Muscle layer of duodenum (tissue), 2 donors: ENCODE measurements around the gene H19.

ENCODE experiments used
- H3K27ac ChIP-seq: one replicate; pipeline ENCODE4 v1.7.0; 2013; ENCODE audit warnings: mild to moderate bottlenecking, low read length
- H3K27me3 ChIP-seq: one replicate; pipeline ENCODE4 v1.7.0; 2013; ENCODE audit warnings: low read depth, mild to moderate bottlenecking, control low read depth, low read length
- H3K36me3 ChIP-seq, 2 donors: one replicate each; pipeline ENCODE4 v1.7.0; 2013; ENCODE audit warnings: low read length in 2 of 2, control low read depth in 1 of 2, mild to moderate bottlenecking in 1 of 2; ENCODE audit not compliant: insufficient read depth in 2 of 2, control insufficient read depth in 1 of 2
- H3K4me1 ChIP-seq, 2 donors: one replicate each; pipeline ENCODE4 v1.7.0; 2013; ENCODE audit warnings: low read length in 2 of 2, mild to moderate bottlenecking in 2 of 2, control low read depth in 1 of 2, moderate library complexity in 1 of 2; ENCODE audit not compliant: insufficient read depth in 2 of 2, control insufficient read depth in 1 of 2
- H3K4me3 ChIP-seq, 2 donors: one replicate each; pipeline ENCODE4 v1.7.0; 2013; ENCODE audit warnings: low read length in 2 of 2, low read depth in 1 of 2, mild to moderate bottlenecking in 1 of 2
- H3K9me3 ChIP-seq, 2 donors: one replicate each; pipeline ENCODE4 v1.7.0; 2013; ENCODE audit warnings: low read length in 2 of 2, control low read depth in 1 of 2, mild to moderate bottlenecking in 1 of 2; ENCODE audit not compliant: control insufficient read depth in 1 of 2
- donor health status: healthy.

H19 gene

GRCh38 chr11:1964348-1964747 lies 33.3 kb downstream of the H19 start:
- no peaks in the 10 kb centered on the region for H3K9me3 ChIP-seq
- no peak overlapping the region for H3K4me3 ChIP-seq
- H3K27ac ChIP-seq: no peak overlapping the region
- no peaks in the 10 kb centered on the region for H3K4me1 ChIP-seq
- no peaks in the 10 kb centered on the region for H3K36me3 ChIP-seq
- H3K27me3 ChIP-seq: no peaks in the 10 kb centered on the region

GRCh38 chr11:1963864-1964263 lies 33.8 kb downstream of the H19 start:
- Histone ChIP-seq H3K27me3 (no peaks in the 10 kb centered on the region), H3K36me3 (no peaks in the 10 kb centered on the region), H3K27ac (no peak overlapping the region)

GRCh38 chr11:1959786-1960185 lies 37.9 kb downstream of the H19 start:
- no peaks in the 10 kb centered on the region for H3K4me1 ChIP-seq
- H3K27ac ChIP-seq: no peak overlapping the region
- H3K9me3 ChIP-seq: no peaks in the 10 kb centered on the region
- no peaks in the 10 kb centered on the region for H3K36me3 ChIP-seq
- H3K4me3 ChIP-seq: no peak overlapping the region
- no peaks in the 10 kb centered on the region for H3K27me3 ChIP-seq

More at GRCh38 chr11:1963864-1964263, 33.8 kb downstream of the H19 start:
- Histone ChIP-seq H3K4me1 (no peaks in the 10 kb centered on the region), H3K4me3 (no peak overlapping the region), H3K9me3 (no peaks in the 10 kb centered on the region)

- Histone ChIP-seq H3K27ac (no peak overlapping the region), H3K4me3 (no peak overlapping the region), H3K27me3 (no peaks in the 10 kb centered on the region), H3K9me3 (no peaks in the 10 kb centered on the region), H3K36me3 (no peaks in the 10 kb centered on the region), H3K4me1 (no peaks in the 10 kb centered on the region)
Measured at GRCh38 chr11:1958367-1958766, 39.3 kb downstream of the H19 start.

- no peaks in the 10 kb centered on the region for H3K27me3 ChIP-seq
- no peak overlapping the region for H3K4me3 ChIP-seq
- H3K9me3 ChIP-seq: no peaks in the 10 kb centered on the region
- no peaks in the 10 kb centered on the region for H3K4me1 ChIP-seq
- no peak overlapping the region for H3K27ac ChIP-seq
- H3K36me3 ChIP-seq: no peaks in the 10 kb centered on the region
Measured at GRCh38 chr11:1953489-1954266, 44.0 kb downstream of the H19 start.

GRCh38 chr11:1952806-1953482 lies 44.7 kb downstream of the H19 start:
- no peaks in the 10 kb centered on the region for H3K4me1 ChIP-seq
- no peaks in the 10 kb centered on the region for H3K9me3 ChIP-seq
- no peak overlapping the region for H3K27ac ChIP-seq
- no peaks in the 10 kb centered on the region for H3K27me3 ChIP-seq
- H3K4me3 ChIP-seq: no peak overlapping the region
- H3K36me3 ChIP-seq: no peaks in the 10 kb centered on the region

- no peaks in the 10 kb centered on the region for H3K36me3 ChIP-seq
- H3K27ac ChIP-seq: no peak overlapping the region
Measured at GRCh38 chr11:1949922-1950321, 47.7 kb downstream of the H19 start.

GRCh38 chr11:1949302-1949701 lies 48.3 kb downstream of the H19 start:
- H3K4me3 ChIP-seq: no peak overlapping the region
- no peak overlapping the region for H3K27ac ChIP-seq
- H3K36me3 ChIP-seq: no peaks in the 10 kb centered on the region
- H3K4me1 ChIP-seq: no peaks in the 10 kb centered on the region
- no peaks in the 10 kb centered on the region for H3K27me3 ChIP-seq
- no peaks in the 10 kb centered on the region for H3K9me3 ChIP-seq

More at GRCh38 chr11:1949922-1950321, 47.7 kb downstream of the H19 start:
- H3K27me3 ChIP-seq: no peaks in the 10 kb centered on the region
- no peaks in the 10 kb centered on the region for H3K4me1 ChIP-seq
- H3K9me3 ChIP-seq: no peaks in the 10 kb centered on the region
- no peak overlapping the region for H3K4me3 ChIP-seq

- no peak overlapping the region for H3K27ac ChIP-seq
- H3K4me1 ChIP-seq: no peaks in the 10 kb centered on the region
- no peaks in the 10 kb centered on the region for H3K27me3 ChIP-seq
- no peak overlapping the region for H3K4me3 ChIP-seq
- no peaks in the 10 kb centered on the region for H3K9me3 ChIP-seq
- no peaks in the 10 kb centered on the region for H3K36me3 ChIP-seq
Measured at GRCh38 chr11:1948389-1948788, 49.3 kb downstream of the H19 start.

- H3K36me3 ChIP-seq: no peaks in the 10 kb centered on the region
- H3K4me1 ChIP-seq: no peaks in the 10 kb centered on the region
- H3K4me3 ChIP-seq: no peak overlapping the region
- no peaks in the 10 kb centered on the region for H3K27me3 ChIP-seq
- no peaks in the 10 kb centered on the region for H3K9me3 ChIP-seq
- no peak overlapping the region for H3K27ac ChIP-seq
Measured at GRCh38 chr11:1947592-1948237, 49.9 kb downstream of the H19 start.

GRCh38 chr11:1946812-1947484 lies 50.7 kb downstream of the H19 start, which contains the start of gene MRPL23:
MRPL23 (plus strand) TSS chr11:1947332; CDS start chr11:1947363, 31 bp downstream.
- Histone ChIP-seq H3K4me3 (no peak within 1 kb of the TSS), H3K4me1 (no peaks in the 10 kb centered on the region), H3K9me3 (no peaks in the 10 kb centered on the region), H3K36me3 (no peaks in the 10 kb centered on the region), H3K27me3 (no peaks in the 10 kb centered on the region), H3K27ac (no peak within 1 kb of the TSS)
